Stomach (tissue), 9 donors: ENCODE measurements around the gene PEX26. TPM values are rescaled to one million over a fixed set of nuclear protein-coding genes. Genes with fewer than 3 reads are reported as not detected.

Experiments used
- DNase-seq, 2 donors: peaks; one replicate each; pipeline versions ENCODE4 v3.0.0 to v3.0.0-alpha.2; 2013 to 2019
- H3K27ac ChIP-seq, 5 donors: fragments of 200-600 bp in 4 of 5; sonication (generic) in 4 of 5; one replicate each; pipeline ENCODE4 v1.5.1; 2013 to 2019; ENCODE audit warnings: mild to moderate bottlenecking in 1 of 5, moderate library complexity in 1 of 5
- H3K27me3 ChIP-seq, 3 donors: fragments of 200-600 bp; sonication (generic); one replicate each; pipeline ENCODE4 v1.5.1; 2017 to 2019; ENCODE audit warnings: mixed run types in 1 of 3
- H3K36me3 ChIP-seq, 4 donors: fragments of 200-600 bp; sonication (generic); 1 replicate in 3 of 4; 2 replicates in 1 of 4; pipeline ENCODE4 v1.5.1; 2016 to 2019
- H3K4me1 ChIP-seq, 4 donors: fragments of 200-600 bp; sonication (generic); one replicate each; pipeline ENCODE4 v1.5.1; 2016 to 2019
- H3K4me3 ChIP-seq, 4 donors: fragments of 200-600 bp; sonication (generic) in 3 of 4; one replicate each; pipeline ENCODE4 v1.5.1; 2016 to 2019; ENCODE audit warnings: mild to moderate bottlenecking in 1 of 4
- H3K9me3 ChIP-seq, 4 donors: fragments of 200-600 bp; sonication (generic); one replicate each; pipeline ENCODE4 v1.5.1; 2016 to 2019
- CTCF ChIP-seq, 7 experiments: fragments of 450-650 bp in 4 of 7; fragments of 200-600 bp in 3 of 7; sonication (generic) in 3 of 7; IDR thresholded peaks; one replicate each; pipeline ENCODE4 v1.5.1; 2016 to 2019; ENCODE audit warnings: antibody characterized with exemption in 7 of 7, control low read depth in 2 of 7, mild to moderate bottlenecking in 1 of 7
- EP300 ChIP-seq: sonication (generic); formaldehyde crosslinking; IDR thresholded peaks from one replicate; pipeline ENCODE4 v1.6.1; 2017; ENCODE audit warnings: antibody characterized with exemption
- POLR2A ChIP-seq, 4 donors: fragments of 450-650 bp; IDR thresholded peaks; one replicate each; pipeline ENCODE4 v1.6.1; 2016; ENCODE audit warnings: antibody characterized with exemption in 4 of 4, control low read depth in 2 of 4, mild to moderate bottlenecking in 1 of 4, moderate library complexity in 1 of 4
- POLR2AphosphoS5 ChIP-seq, 3 donors: sonication (generic); formaldehyde crosslinking; IDR thresholded peaks; one replicate each; pipeline ENCODE4 v1.6.1; 2016; ENCODE audit warnings: antibody characterized with exemption in 3 of 3
- WGBS, 5 donors: extraction: QIAGEN DNeasy Blood & Tissue Kit in 3 of 5; methylation state at CpG; one replicate each; pipeline versions ENCODE4 v1.1.5 to v1.1.7; 2013 to 2018; 5-methylcytosine and 5-hydroxymethylcytosine counted together
- intact Hi-C: fragments of 100-400 bp; cut with DNase I; formaldehyde crosslinking; loops from one replicate; pipeline ENCODE4 v1.15.1; 2023; ENCODE audit warnings: low total_unique reads
- polyA plus RNA-seq, 3 donors: library from polyadenylated mRNA; stranded (reverse); fragments of 200-250 nt; gene quantifications; one replicate each; pipeline ENCODE4 v1.2.3, GENCODE V29; 2013
- total RNA-seq, 5 donors: library from RNA; depleted of rRNA; stranded (reverse); fragments of >200 nt; gene quantifications; one replicate each; pipeline versions ENCODE4 v1.1.0 to v1.2.3, GENCODE V29; 2014 to 2016
- donor health status: healthy with polysubstance abuse.
- donor health status: Bipolar disorder and iron deficiency.
- donor health status: healthy.

Gene PEX26
- total and polyA plus RNA-seq, 8 donors = 6.7 to 564 (median 16.5) TPM

GRCh38 chr22:18083406-18083805 lies 5.6 kb downstream of the PEX26 start:
- 89 to 98% (median 95%) methylated on average over 10 of the region's 10 CpGs for WGBS, 5 donors
- H3K27me3 ChIP-seq = no peaks in the 10 kb centered on the region
- DNase-seq = no peak
- peaks cover 11 to 40% (median 20%) of the 10 kb centered on the region in 4 donors for H3K4me1 ChIP-seq
- peaks cover 56 to 92% (median 90%) of the 10 kb centered on the region in 4 donors for H3K36me3 ChIP-seq
- H3K9me3 ChIP-seq = no peaks in the 10 kb centered on the region
- no peak overlapping the region for H3K27ac ChIP-seq
- TF ChIP-seq POLR2AphosphoS5 (IDR thresholded peaks at IDR 0.05) = no peak
- TF ChIP-seq EP300 = no peak
- TF ChIP-seq POLR2A (IDR thresholded peaks at IDR 0.05) = no peak
- no peak for TF ChIP-seq CTCF (IDR thresholded peaks at IDR 0.05)
- H3K4me3 ChIP-seq = no peak overlapping the region
- intact Hi-C loops = no loop called here

DNA sequence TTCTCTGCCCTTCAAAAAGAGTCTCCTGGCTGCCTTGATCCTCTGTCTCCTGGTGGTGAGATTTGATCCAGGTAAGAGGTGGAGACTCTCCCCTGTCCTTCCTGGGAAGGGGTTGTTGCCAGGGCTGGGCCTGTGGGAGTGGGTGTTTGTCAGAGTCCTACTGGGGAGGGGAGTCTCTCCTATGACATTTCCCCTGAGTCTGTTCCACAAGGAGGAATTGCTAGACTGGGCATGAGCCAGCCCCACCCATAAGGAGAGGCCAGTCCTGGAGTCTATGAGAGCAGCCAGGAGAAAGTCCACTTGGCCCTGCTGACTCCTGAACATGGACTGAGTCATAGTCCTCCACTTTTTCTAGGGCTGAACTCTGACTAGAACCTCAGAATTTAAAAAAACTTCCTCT lies 7.4 kb downstream of the PEX26 start:
- peaks cover 65 to 100% (median 98%) of the 10 kb centered on the region in 4 donors for H3K36me3 ChIP-seq
- intact Hi-C loops = no loop called here
- H3K4me1 ChIP-seq = peaks cover 0 to 27% (median 6%) of the 10 kb centered on the region in 4 donors
- TF ChIP-seq POLR2AphosphoS5 (IDR thresholded peaks at IDR 0.05) (peak in 1 of 3 donors; percentile 44), EP300 (no peak)
- peak; percentile 62 to 71 for DNase-seq
- H3K4me3 ChIP-seq = no peak overlapping the region
- H3K27ac ChIP-seq = peak overlapping the region; percentile 46 to 76 (median 60)
- H3K9me3 ChIP-seq = no peaks in the 10 kb centered on the region
- H3K27me3 ChIP-seq = no peaks in the 10 kb centered on the region

DNA sequence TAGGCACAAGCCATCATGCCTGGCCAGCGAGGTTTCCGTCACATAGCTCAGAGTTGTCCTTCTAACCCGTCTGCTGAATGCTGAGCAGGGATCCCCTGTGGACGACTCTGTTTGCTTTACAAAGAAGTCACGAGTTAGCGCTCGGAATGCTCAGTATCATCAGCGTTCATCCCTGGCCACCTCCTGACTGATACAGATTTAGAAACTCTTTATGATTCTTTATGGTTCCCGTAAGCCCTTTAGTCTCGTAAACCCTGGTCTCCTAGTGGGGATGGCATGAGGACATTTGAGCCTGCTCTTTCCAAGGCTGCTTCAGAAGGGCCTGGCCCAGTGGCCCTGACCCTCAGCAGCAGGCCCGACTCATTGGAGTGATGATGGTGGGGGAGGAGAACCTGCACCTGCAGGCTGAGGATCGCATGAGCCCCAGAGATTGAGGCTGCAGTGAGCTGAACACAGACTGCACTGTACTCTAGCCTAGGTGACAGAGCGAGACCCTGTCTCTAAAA lies 9.6 kb downstream of the PEX26 start:
- intact Hi-C loops = no loop called here
- H3K36me3 ChIP-seq = peaks cover 59 to 85% (median 82%) of the 10 kb centered on the region in 4 donors
- no peak for DNase-seq
- H3K4me1 ChIP-seq = peaks cover 5 to 40% (median 11%) of the 10 kb centered on the region in 4 donors
- TF ChIP-seq POLR2AphosphoS5 (IDR thresholded peaks at IDR 0.05) = no peak
- TF ChIP-seq CTCF (IDR thresholded peaks at IDR 0.05) = no peak
- no peak for TF ChIP-seq EP300
- no peak for TF ChIP-seq POLR2A (IDR thresholded peaks at IDR 0.05)
- H3K9me3 ChIP-seq = no peaks in the 10 kb centered on the region
- no peak overlapping the region for H3K27ac ChIP-seq
- H3K4me3 ChIP-seq = no peak overlapping the region
- WGBS, 5 donors = 72 to 86% (median 77%) methylated on average over 12 to 13 of the region's 13 CpGs
- no peaks in the 10 kb centered on the region for H3K27me3 ChIP-seq

- TF ChIP-seq CTCF (IDR thresholded peaks at IDR 0.05) (no peak), POLR2AphosphoS5 (IDR thresholded peaks at IDR 0.05) (no peak), POLR2A (IDR thresholded peaks at IDR 0.05) (no peak), EP300 (no peak)
- H3K9me3 ChIP-seq = no peaks in the 10 kb centered on the region
- H3K27ac ChIP-seq = peak overlapping the region in 1 of 5 donors; percentile 4
- peaks cover 7 to 50% (median 17%) of the 10 kb centered on the region in 4 donors for H3K4me1 ChIP-seq
- intact Hi-C loops = no loop called here
- H3K36me3 ChIP-seq = peaks cover 48 to 69% (median 66%) of the 10 kb centered on the region in 4 donors
- no peaks in the 10 kb centered on the region for H3K27me3 ChIP-seq
- no peak for DNase-seq
- WGBS, 5 donors = 80 to 88% (median 85%) methylated on average over 11 of the region's 11 CpGs
- H3K4me3 ChIP-seq = no peak overlapping the region
These were observed 11.2 kb downstream of the PEX26 start for GRCh38 chr22:18088825-18089568.

DNA sequence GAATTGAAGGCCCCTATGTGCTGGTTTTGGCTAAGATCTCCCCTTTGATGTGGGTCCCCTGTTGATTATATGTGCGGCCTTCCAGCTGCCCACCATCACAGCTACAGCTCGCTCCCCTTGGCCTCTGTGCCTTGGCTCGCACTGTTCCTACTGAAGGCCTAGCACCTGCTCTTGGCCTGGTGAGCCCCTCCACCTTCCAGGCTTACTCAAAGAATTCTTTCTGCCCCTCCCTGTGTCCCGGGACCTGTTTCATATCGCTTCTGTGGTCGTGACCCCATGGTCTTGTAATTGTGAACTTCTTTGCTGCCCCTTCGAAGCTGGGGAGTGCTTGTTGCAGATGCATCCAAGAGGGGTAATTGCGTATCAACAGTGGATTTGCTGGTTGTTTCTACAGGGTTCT lies 12.5 kb downstream of the PEX26 start:
- intact Hi-C loops = no loop called here
- H3K36me3 ChIP-seq = peaks cover 39 to 57% (median 53%) of the 10 kb centered on the region in 4 donors
- TF ChIP-seq CTCF (IDR thresholded peaks at IDR 0.05) = no peak

More for the DNA sequence above, 12.5 kb downstream of the PEX26 start:
- H3K4me3 ChIP-seq = no peak overlapping the region
- no peak for DNase-seq
- WGBS, 5 donors = 83 to 93% (median 89%) methylated on average over 8 of the region's 8 CpGs
- peaks cover 7 to 50% (median 20%) of the 10 kb centered on the region in 4 donors for H3K4me1 ChIP-seq
- H3K27ac ChIP-seq = peak overlapping the region in 2 of 5 donors; percentile 86 to 90
- H3K9me3 ChIP-seq = no peaks in the 10 kb centered on the region
- no peaks in the 10 kb centered on the region for H3K27me3 ChIP-seq
